ENCODE measurements around the gene NAV3.

NAV3 gene

DNA sequence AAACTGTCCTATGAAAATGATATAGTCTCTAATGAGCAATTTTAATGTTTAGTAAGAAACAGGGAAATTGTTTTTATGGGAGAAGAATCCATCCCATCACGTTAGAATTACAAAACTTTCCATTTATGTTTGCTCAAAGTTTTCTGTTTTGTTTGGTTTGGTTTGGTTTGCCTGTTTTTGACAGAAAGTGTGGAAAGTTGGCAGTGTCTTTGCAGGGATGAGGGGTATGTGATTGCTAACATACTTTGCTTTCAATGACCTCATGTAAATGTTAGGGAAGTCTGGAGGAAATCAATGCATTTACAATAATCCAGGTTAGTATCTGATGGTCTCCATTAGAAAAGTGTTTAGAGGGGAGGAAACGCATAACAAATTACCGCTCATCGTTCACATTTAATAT, 12.3 kb upstream of the NAV3 start:
- TF ChIP-seq, protein P1, sequence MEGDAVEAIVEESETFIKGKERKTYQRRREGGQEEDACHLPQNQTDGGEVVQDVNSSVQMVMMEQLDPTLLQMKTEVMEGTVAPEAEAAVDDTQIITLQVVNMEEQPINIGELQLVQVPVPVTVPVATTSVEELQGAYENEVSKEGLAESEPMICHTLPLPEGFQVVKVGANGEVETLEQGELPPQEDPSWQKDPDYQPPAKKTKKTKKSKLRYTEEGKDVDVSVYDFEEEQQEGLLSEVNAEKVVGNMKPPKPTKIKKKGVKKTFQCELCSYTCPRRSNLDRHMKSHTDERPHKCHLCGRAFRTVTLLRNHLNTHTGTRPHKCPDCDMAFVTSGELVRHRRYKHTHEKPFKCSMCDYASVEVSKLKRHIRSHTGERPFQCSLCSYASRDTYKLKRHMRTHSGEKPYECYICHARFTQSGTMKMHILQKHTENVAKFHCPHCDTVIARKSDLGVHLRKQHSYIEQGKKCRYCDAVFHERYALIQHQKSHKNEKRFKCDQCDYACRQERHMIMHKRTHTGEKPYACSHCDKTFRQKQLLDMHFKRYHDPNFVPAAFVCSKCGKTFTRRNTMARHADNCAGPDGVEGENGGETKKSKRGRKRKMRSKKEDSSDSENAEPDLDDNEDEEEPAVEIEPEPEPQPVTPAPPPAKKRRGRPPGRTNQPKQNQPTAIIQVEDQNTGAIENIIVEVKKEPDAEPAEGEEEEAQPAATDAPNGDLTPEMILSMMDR (IDR thresholded peaks at IDR 0.05; ENCODE audit: low read depth, low read length), result no peak
- DNase-seq (ENCODE audit: extremely low read depth, low read depth), result no peak

- TF ChIP-seq, protein P1 (IDR thresholded peaks at IDR 0.05; ENCODE audit: low read depth, low read length), result no peak
- no peak for DNase-seq (ENCODE audit: extremely low read depth, low read depth)
These were observed 8.9 kb upstream of the NAV3 start for GRCh38 chr12:77821699-77822203.

DNA sequence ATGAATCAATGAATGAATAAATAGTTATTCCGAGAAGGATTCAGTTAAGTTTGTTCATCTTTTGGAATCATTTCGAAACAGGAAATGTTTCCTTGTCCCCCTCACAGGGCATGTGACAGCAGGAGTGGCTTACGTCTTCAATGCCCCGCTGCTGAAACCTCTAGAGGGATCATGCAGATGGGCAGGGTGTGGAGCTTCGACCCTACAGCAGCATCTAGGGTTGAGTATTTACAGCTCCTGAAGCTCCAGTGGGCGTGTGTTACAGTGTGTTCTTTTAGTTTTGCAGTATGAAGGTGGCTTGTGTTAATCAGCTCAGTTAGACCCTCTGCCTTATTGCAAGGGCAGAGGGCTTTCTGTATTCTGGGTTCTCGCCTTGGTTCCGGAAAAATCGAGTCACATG, 2.6 kb downstream of the NAV3 start:
- DNase-seq (ENCODE audit: extremely low read depth, low read depth), result no peak
- TF ChIP-seq, protein P1 (IDR thresholded peaks at IDR 0.05; ENCODE audit: low read depth, low read length), result no peak

- no peak for DNase-seq (ENCODE audit: extremely low read depth, low read depth)
- TF ChIP-seq, protein P1 (IDR thresholded peaks at IDR 0.05; ENCODE audit: low read depth, low read length), result no peak
These were observed 3.9 kb downstream of the NAV3 start for GRCh38 chr12:77834618-77835017.

- DNase-seq (ENCODE audit: extremely low read depth, low read depth), result no peak
- TF ChIP-seq, protein P1 (IDR thresholded peaks at IDR 0.05; ENCODE audit: low read depth, low read length), result no peak
These were observed 5.3 kb downstream of the NAV3 start for GRCh38 chr12:77835969-77836368.

DNA sequence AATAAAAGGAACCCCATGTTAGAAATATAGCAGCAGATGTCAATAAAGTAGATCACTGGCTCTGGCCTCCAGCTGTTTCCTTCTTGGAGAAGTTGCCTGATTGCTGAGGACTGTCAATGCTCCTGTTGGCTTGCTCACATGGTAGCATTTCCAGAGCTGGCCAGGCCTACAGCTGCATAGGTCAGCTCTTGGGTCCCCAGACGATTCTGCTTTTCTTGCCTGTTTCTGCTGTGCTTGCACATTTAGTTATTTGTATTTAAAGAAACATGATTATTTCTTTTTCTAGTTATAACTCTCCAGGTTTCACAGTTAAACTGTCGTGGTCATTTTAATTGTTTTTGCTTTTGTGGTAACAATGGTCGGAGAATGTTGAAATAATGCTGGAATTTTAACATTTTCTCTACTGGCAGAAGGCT, 7.2 kb downstream of the NAV3 start:
- DNase-seq (ENCODE audit: extremely low read depth, low read depth), result no peak
- TF ChIP-seq, protein P1 (IDR thresholded peaks at IDR 0.05; ENCODE audit: low read depth, low read length), result no peak

- no peak for DNase-seq (ENCODE audit: extremely low read depth, low read depth)
- TF ChIP-seq, protein P1 (IDR thresholded peaks at IDR 0.05; ENCODE audit: low read depth, low read length), result no peak
These were observed 10.8 kb downstream of the NAV3 start for GRCh38 chr12:77841521-77841920.
